Caco-2 (cell line): ENCODE measurements around the gene RHOB. TPM values are rescaled to one million over a fixed set of nuclear protein-coding genes. Genes with fewer than 3 reads are reported as not detected.

ENCODE experiments used
- BruUV-seq: library from RNA; stranded (reverse); fragments of 400-500 nt; replicated peaks from 2 replicates; lab custom pipeline; 2021; lab: Mats Ljungman, UMichigan
- CTCF ChIA-PET: fragments of 300-600 bp; sonication (Branson Sonifier 250); formaldehyde crosslinking; loops from one replicate; lab custom pipeline; 2022; ENCODE audit warnings: antibody characterized with exemption; lab: Charles Lee
- POLR2A ChIA-PET: fragments of 300-600 bp; sonication (Branson Sonifier 250); formaldehyde crosslinking; loops from one replicate; lab custom pipeline; 2022; ENCODE audit warnings: antibody characterized with exemption; lab: Charles Lee
- DNase-seq, 2 experiments: peaks; one replicate each; pipeline versions ENCODE4 v3.0.0 to v3.0.0-alpha.2; 2020 to 2022
- H3K27me3 ChIP-seq: replicated peaks from 2 replicates; pipeline ENCODE4 v1.6.0; 2011; ENCODE audit warnings: low read length; ENCODE audit not compliant: control insufficient read depth, insufficient read depth
- H3K36me3 ChIP-seq: 2 replicates; pipeline ENCODE4 v1.5.1; 2011; ENCODE audit warnings: low read length; ENCODE audit not compliant: control insufficient read depth, insufficient read depth
- H3K4me1 ChIP-seq: fragments of 250-450 bp; sonication (Bioruptor Pico); 2 replicates; pipeline ENCODE4 v1.5.1; 2020; ENCODE audit warnings: mild to moderate bottlenecking
- H3K4me3 ChIP-seq: 2 replicates; pipeline ENCODE4 v1.5.1; 2011; ENCODE audit warnings: low read depth, mild to moderate bottlenecking, control low read depth, low read length
- H3K9me3 ChIP-seq: fragments of 250-450 bp; sonication (Bioruptor Pico); 2 replicates; pipeline ENCODE4 v1.5.1; 2020; ENCODE audit warnings: mild to moderate bottlenecking, moderate library complexity
- H3K27ac Mint-ChIP-seq: one replicate; pipeline ENCODE4 v1.8.0; 2022; ENCODE audit warnings: mixed read lengths; ENCODE audit not compliant: unreplicated experiment
- H3K27me3 Mint-ChIP-seq: one replicate; pipeline ENCODE4 v1.8.0; 2022; ENCODE audit warnings: mixed read lengths; ENCODE audit not compliant: insufficient read depth, unreplicated experiment
- H3K36me3 Mint-ChIP-seq: one replicate; pipeline ENCODE4 v1.8.0; 2022; ENCODE audit warnings: mild to moderate bottlenecking, mixed read lengths; ENCODE audit not compliant: insufficient read depth, unreplicated experiment
- H3K4me1 Mint-ChIP-seq: one replicate; pipeline ENCODE4 v1.8.0; 2022; ENCODE audit warnings: low read depth, mixed read lengths; ENCODE audit not compliant: unreplicated experiment
- H3K4me3 Mint-ChIP-seq: one replicate; pipeline ENCODE4 v1.8.0; 2022; ENCODE audit warnings: mild to moderate bottlenecking, moderate library complexity, mixed read lengths; ENCODE audit not compliant: unreplicated experiment
- H3K9me3 Mint-ChIP-seq: one replicate; pipeline ENCODE4 v1.8.0; 2022; ENCODE audit warnings: mixed read lengths; ENCODE audit not compliant: unreplicated experiment
- intact Hi-C: fragments of 100-400 bp; cut with micrococcal nuclease; formaldehyde crosslinking; loops from one replicate; pipeline ENCODE4 v1.10.0; 2022; ENCODE audit not compliant: unreplicated experiment
- total RNA-seq: library from RNA; stranded (reverse); gene quantifications from 2 replicates; pipeline ENCODE4 v1.2.3, GENCODE V29; 2022
- TF ChIP-seq, protein P1 (sequence below), 2 experiments: fragments of 200-600 bp in 1 of 2; IDR thresholded peaks; 1 replicate in 1 of 2; 2 replicates in 1 of 2; pipeline versions ENCODE4 v1.5.1 to v1.8.0; 2011 to 2022; ENCODE audit warnings: antibody characterized with exemption in 1 of 2, control low read depth in 1 of 2, inconsistent platforms in 1 of 2, low read depth in 1 of 2, low read length in 1 of 2, mild to moderate bottlenecking in 1 of 2, moderate library complexity in 1 of 2; ENCODE audit not compliant: insufficient read depth in 1 of 2, severe bottlenecking in 1 of 2, unreplicated experiment in 1 of 2

The RHOB gene
- total RNA-seq, 1 experiment from 2014 or later = 20.8 TPM

DNA sequence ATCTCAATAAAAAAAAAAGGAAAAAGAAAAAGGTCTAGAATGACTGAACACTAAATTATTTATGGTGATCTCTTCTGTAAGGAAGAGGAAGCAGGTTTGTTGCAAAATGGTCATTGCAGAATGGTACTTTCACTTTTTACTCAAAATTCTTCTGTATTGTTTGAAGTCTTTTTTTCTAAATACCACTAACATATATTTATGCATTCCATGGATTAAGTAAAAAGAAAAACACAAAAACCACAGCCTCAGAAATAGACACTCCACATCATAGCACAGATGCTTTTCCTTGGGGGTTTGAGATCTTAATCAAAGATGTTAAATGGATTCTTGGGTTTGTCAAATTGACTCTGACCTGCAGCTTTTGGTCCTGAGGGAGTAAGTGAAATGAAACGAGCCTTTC is 47.4 kb downstream of the RHOB start:
- intact Hi-C loops = no loop called here
- H3K4me1 ChIP-seq = 0 out of 2 replicates have a peak, but pooled peaks cover 5% of the 10 kb centered on the region
- no TSS peak for BruUV-seq
- Mint-ChIP-seq H3K27me3 (no peaks in the 10 kb centered on the region), H3K4me3 (no peak overlapping the region), H3K4me1 (no peaks in the 10 kb centered on the region), H3K36me3 (no peaks in the 10 kb centered on the region), H3K27ac (no peak overlapping the region), H3K9me3 (no peaks in the 10 kb centered on the region)
- no peak for DNase-seq
- TF ChIP-seq, protein P1, sequence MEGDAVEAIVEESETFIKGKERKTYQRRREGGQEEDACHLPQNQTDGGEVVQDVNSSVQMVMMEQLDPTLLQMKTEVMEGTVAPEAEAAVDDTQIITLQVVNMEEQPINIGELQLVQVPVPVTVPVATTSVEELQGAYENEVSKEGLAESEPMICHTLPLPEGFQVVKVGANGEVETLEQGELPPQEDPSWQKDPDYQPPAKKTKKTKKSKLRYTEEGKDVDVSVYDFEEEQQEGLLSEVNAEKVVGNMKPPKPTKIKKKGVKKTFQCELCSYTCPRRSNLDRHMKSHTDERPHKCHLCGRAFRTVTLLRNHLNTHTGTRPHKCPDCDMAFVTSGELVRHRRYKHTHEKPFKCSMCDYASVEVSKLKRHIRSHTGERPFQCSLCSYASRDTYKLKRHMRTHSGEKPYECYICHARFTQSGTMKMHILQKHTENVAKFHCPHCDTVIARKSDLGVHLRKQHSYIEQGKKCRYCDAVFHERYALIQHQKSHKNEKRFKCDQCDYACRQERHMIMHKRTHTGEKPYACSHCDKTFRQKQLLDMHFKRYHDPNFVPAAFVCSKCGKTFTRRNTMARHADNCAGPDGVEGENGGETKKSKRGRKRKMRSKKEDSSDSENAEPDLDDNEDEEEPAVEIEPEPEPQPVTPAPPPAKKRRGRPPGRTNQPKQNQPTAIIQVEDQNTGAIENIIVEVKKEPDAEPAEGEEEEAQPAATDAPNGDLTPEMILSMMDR (IDR thresholded peaks at IDR 0.05; ENCODE audit: insufficient read depth in 1 of 2, low read depth in 1 of 2, low read length in 1 of 2, severe bottlenecking in 1 of 2, unreplicated experiment in 1 of 2) = no peak
- ChIA-PET POLR2A (no interaction called here), CTCF (no interaction called here)
- no peaks in the 10 kb centered on the region for H3K9me3 ChIP-seq
- no peaks in the 10 kb centered on the region for H3K36me3 ChIP-seq
- H3K27me3 ChIP-seq = no peaks in the 10 kb centered on the region
- H3K4me3 ChIP-seq = no peak overlapping the region

DNA sequence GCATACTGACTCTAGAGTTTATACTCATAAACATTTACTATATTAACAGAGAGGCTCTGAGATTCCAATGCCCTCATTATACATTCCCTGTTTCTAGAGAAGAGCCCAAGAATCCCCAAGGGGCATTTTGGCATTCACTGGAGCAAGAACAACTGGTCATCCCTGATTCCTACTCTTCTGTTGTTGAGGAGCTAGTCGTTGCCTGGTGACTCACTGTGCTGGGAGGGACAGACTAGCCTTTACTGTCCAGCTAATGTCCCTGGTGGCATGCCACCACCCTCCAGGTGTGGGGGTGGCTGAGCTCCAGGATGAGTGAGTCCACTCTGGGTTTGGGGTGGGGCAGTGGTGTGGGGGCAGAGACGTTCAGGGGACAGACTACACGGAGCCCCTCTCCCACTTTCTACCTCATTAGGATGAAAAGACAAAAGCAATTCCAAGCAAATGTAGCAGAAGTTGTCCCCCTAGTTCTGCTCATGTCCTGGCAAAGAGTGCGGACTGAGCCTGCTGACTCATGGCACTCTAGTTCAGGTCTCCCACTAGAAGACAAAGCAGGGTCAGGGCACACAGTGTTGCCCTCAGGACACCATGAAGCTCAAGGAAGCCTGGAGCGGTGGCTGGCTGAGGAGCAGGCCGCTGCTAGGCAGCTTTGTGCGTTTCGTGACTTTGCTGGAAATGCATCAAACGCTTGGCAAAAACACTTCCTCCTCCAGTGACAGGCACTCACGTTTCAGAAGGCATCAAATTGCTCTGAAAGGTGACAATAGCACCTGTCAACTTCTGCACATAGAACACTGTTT is 49.4 kb downstream of the RHOB start:
- intact Hi-C loops = no loop called here

DNA sequence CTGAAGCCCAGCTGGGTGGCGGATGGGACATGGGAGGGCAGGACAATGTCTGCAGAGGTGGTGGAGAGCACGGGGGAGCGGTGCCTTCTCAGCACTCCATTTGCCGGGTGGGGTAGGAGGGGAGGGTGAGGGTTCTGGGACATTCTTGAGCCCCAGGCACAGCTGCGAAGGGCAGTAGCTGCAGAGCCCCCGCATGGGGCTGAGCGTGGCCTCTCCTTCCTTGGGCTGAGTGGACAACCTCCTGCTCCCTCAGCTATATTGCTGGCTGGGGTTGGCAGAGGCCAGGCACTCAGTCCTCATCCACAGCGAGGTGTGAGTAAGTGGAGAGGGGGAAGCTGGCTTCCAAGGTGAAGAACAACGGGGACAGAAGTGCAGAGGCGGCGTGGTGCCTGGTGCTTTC is 50.1 kb downstream of the RHOB start:
- H3K36me3 Mint-ChIP-seq = no peaks in the 10 kb centered on the region
- no peak overlapping the region for H3K27ac Mint-ChIP-seq
- H3K27me3 ChIP-seq = no peaks in the 10 kb centered on the region
- H3K4me1 Mint-ChIP-seq = peaks cover 17% of the 10 kb centered on the region
- DNase-seq = no peak
- no TSS peak for BruUV-seq
- H3K9me3 Mint-ChIP-seq = no peaks in the 10 kb centered on the region
- no peaks in the 10 kb centered on the region for H3K9me3 ChIP-seq
- POLR2A ChIA-PET = interaction anchor here (0.5 kb wide), 1 partner anchor 13 kb away, joined by 4 read pairs; no protein-coding TSS in a partner anchor
- intact Hi-C loops = no loop called here
- no peak overlapping the region for H3K4me3 ChIP-seq
- no peaks in the 10 kb centered on the region for H3K27me3 Mint-ChIP-seq
- TF ChIP-seq, protein P1 (IDR thresholded peaks at IDR 0.05; ENCODE audit: insufficient read depth in 1 of 2, low read depth in 1 of 2, low read length in 1 of 2, severe bottlenecking in 1 of 2, unreplicated experiment in 1 of 2) = no peak
- peaks cover 17% of the 10 kb centered on the region for H3K4me1 ChIP-seq
- H3K4me3 Mint-ChIP-seq = no peak overlapping the region
- no peaks in the 10 kb centered on the region for H3K36me3 ChIP-seq
- CTCF ChIA-PET = interaction anchor here (1.0 kb wide), 1 partner anchor 85 kb away, joined by 3 read pairs; no protein-coding TSS in a partner anchor

More for the DNA sequence above, 49.4 kb downstream of the RHOB start:
- Histone ChIP-seq H3K36me3 (no peaks in the 10 kb centered on the region), H3K9me3 (no peaks in the 10 kb centered on the region), H3K4me1 (peaks cover 17% of the 10 kb centered on the region), H3K27me3 (no peaks in the 10 kb centered on the region), H3K4me3 (no peak overlapping the region)
- Mint-ChIP-seq H3K4me3 (no peak overlapping the region), H3K36me3 (no peaks in the 10 kb centered on the region), H3K27ac (peak overlapping the region; percentile 78), H3K9me3 (no peaks in the 10 kb centered on the region), H3K27me3 (no peaks in the 10 kb centered on the region), H3K4me1 (peaks cover 17% of the 10 kb centered on the region)
- POLR2A ChIA-PET = interaction anchor here (0.5 kb wide), 1 partner anchor 13 kb away, joined by 4 read pairs; no protein-coding TSS in a partner anchor
- TF ChIP-seq, protein P1 (IDR thresholded peaks at IDR 0.05; ENCODE audit: insufficient read depth in 1 of 2, low read depth in 1 of 2, low read length in 1 of 2, severe bottlenecking in 1 of 2, unreplicated experiment in 1 of 2) = no peak
- CTCF ChIA-PET = interaction anchor here (0.8 to 1.0 kb wide), 2 partner anchors 85 to 100 kb away, joined by 3 read pairs; no protein-coding TSS in a partner anchor
- no TSS peak for BruUV-seq
- peak in 1 of 2 experiments; percentile 15 for DNase-seq

Other genes with a start within 250 kb of the RHOB start
- 23.5 and 24.3 TPM in 2 replicates for gene SDC1, start 221.9 kb upstream of the RHOB start, total RNA-seq
- 117 and 119 TPM in 2 replicates for gene PUM2, start 96.2 kb upstream of the RHOB start, total RNA-seq
- gene HS1BP3, start 204.0 kb downstream of the RHOB start, total RNA-seq = 26.5 and 31.1 TPM in 2 replicates
- 1.7 and 1.8 TPM in 2 replicates for gene GDF7, start 220.1 kb downstream of the RHOB start, total RNA-seq